ENCODE measurements around the gene DNAH8. TPM values are rescaled to one million over a fixed set of nuclear protein-coding genes. Genes with fewer than 3 reads are reported as not detected.

The DNAH8 gene
- total RNA-seq, 4 donors from 2014 or later, result 0.22 TPM; not detected in 3

DNA sequence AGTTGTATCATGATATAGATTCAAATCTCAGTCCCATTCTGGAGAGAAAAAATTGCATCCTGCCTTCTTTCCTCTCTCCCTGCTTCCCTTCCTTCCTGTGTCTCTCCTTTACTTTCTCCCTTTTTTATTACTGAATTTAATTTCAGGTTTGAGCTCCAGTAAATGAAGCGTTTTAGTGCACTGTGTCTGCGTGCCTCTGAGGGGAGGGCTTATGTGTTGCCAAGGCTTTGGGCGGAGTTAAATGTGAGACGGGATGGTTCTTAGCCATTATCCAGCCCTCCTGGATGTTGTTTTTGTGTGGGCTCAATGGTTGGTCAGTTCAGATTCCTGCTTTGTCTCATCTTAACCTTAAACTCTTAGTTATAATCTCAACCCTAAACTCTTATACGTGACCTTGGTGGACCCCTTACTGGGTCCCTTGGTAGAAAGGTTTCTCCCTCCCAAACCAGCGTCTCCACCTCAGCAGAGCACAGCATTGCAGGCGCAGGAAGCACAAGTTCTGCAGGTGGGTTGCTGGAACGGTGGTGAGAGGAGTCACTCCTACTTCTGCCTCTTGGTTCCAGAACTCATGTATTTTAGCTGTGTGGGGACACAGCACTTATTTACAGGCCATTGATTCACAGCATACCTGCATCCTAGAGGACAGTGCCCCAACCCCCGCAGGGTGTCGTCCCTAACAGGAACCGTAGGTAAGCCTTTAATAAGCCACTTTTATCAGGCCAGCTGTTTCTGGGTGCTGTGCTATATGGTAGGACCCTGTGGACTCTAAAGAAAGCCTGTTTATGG lies 68.5 kb downstream of the DNAH8 start:
- H3K27ac ChIP-seq, result no peak overlapping the region
- no peak overlapping the region for H3K4me3 ChIP-seq
- no peaks in the 10 kb centered on the region for H3K27me3 ChIP-seq
- DNase-seq (ENCODE audit: low spot score in 2 of 2), result no peak
- H3K4me1 ChIP-seq, result no peaks in the 10 kb centered on the region
- 48 to 57% methylated on average over 11 of the region's 11 CpGs for WGBS, 2 donors
- TF ChIP-seq, protein P1, sequence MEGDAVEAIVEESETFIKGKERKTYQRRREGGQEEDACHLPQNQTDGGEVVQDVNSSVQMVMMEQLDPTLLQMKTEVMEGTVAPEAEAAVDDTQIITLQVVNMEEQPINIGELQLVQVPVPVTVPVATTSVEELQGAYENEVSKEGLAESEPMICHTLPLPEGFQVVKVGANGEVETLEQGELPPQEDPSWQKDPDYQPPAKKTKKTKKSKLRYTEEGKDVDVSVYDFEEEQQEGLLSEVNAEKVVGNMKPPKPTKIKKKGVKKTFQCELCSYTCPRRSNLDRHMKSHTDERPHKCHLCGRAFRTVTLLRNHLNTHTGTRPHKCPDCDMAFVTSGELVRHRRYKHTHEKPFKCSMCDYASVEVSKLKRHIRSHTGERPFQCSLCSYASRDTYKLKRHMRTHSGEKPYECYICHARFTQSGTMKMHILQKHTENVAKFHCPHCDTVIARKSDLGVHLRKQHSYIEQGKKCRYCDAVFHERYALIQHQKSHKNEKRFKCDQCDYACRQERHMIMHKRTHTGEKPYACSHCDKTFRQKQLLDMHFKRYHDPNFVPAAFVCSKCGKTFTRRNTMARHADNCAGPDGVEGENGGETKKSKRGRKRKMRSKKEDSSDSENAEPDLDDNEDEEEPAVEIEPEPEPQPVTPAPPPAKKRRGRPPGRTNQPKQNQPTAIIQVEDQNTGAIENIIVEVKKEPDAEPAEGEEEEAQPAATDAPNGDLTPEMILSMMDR (IDR thresholded peaks at IDR 0.05), result no peak
- no peak for TF ChIP-seq POLR2A (IDR thresholded peaks at IDR 0.05)
- TF ChIP-seq EP300 (IDR thresholded peaks at IDR 0.05), result no peak
- H3K9me3 ChIP-seq, result no peaks in the 10 kb centered on the region
- no peaks in the 10 kb centered on the region for H3K36me3 ChIP-seq

DNA sequence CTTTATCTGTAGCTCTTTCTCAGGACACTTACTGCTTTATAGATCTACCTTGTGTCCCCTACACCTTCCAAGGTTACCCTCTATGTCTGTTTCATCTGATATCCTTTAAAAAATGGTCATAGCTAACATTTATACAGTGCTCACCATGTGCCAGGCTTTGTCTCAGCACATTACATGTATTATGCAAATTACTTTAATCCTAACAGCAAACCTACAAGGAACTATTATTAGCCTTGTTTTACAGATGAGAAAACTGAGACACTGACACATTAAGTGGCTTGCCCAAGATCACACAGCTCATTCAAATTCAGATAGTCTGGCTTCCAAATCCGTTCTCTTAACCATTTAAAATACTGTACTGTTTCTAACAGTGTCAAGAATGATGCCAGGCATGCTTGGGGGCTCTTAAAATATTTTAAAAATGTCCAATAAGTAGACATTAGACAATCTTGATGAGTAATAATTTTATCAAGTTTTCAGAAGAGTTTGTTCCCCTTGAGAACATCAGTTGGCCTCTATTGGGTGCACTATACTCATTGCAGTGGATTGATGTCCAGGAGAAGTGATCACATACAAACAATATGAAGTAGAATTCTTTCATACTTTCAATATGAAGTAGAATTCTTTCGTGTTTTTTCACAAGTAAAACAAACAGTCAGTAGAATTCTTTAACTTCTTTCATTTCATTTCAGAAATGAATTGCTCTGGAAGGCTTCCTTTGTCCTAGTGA lies 69.6 kb downstream of the DNAH8 start:
- no peak for TF ChIP-seq EP300 (IDR thresholded peaks at IDR 0.05)
- no peak for TF ChIP-seq POLR2A (IDR thresholded peaks at IDR 0.05)
- TF ChIP-seq, protein P1 (IDR thresholded peaks at IDR 0.05), result no peak
- DNase-seq (ENCODE audit: low spot score in 2 of 2), result no peak
- no peaks in the 10 kb centered on the region for H3K4me1 ChIP-seq
- H3K9me3 ChIP-seq, result no peaks in the 10 kb centered on the region
- no peaks in the 10 kb centered on the region for H3K36me3 ChIP-seq
- no peaks in the 10 kb centered on the region for H3K27me3 ChIP-seq
- H3K27ac ChIP-seq, result no peak overlapping the region
- no peak overlapping the region for H3K4me3 ChIP-seq
- whole genome bisulfite sequencing, 2 donors, result 41 to 48% methylated on average over 2 of the region's 2 CpGs

DNA sequence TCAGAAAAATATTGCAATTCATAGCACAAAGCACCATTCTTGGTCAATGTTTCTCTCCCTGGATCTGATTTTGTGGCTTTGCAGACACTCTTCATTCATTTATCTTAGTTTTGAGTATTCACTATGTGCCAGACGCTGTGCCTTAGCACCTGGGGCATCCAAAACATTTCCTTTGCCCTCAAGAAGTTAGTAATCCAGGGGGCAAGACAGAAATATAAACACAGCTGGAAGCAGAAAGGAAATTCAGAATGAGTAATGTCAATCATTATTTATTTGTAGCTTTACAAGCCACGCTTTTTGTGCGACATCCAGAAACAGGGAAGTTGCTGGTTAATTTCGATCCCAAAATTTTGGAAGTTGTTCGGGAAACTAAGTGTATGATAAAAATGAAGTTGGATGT lies 71.4 kb downstream of the DNAH8 start:
- Histone ChIP-seq H3K4me1 (no peaks in the 10 kb centered on the region), H3K9me3 (no peaks in the 10 kb centered on the region), H3K27ac (no peak overlapping the region), H3K27me3 (no peaks in the 10 kb centered on the region), H3K36me3 (no peaks in the 10 kb centered on the region), H3K4me3 (no peak overlapping the region)
- TF ChIP-seq EP300 (IDR thresholded peaks at IDR 0.05), result no peak
- TF ChIP-seq, protein P1 (IDR thresholded peaks at IDR 0.05), result no peak
- TF ChIP-seq POLR2A (IDR thresholded peaks at IDR 0.05), result no peak
- WGBS, 2 donors, result 69 to 82% methylated on average over 5 of the region's 5 CpGs
- no peak for DNase-seq (ENCODE audit: low spot score in 2 of 2)

DNA sequence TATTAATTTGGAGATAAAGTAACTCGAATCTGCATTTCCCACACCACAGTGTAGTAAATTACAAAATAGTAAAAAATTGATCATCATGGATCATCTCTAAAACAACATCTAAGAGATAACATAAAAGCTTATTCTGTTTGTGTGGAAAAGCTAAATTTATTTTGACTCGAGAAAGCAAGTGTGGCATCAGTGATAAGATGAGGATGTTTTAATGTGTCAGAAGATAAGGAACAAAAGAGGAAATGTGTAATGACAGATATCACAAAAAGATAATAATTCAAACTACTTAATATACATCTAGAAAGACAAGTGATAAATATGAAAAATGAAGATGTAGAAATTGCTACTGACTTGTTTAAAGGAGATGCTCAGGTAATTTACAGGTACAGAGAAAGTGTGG lies 74.1 kb downstream of the DNAH8 start:
- Histone ChIP-seq H3K4me3 (no peak overlapping the region), H3K27ac (no peak overlapping the region), H3K4me1 (no peaks in the 10 kb centered on the region), H3K27me3 (no peaks in the 10 kb centered on the region), H3K36me3 (no peaks in the 10 kb centered on the region), H3K9me3 (no peaks in the 10 kb centered on the region)
- DNase-seq (ENCODE audit: low spot score in 2 of 2), result no peak
- TF ChIP-seq EP300 (IDR thresholded peaks at IDR 0.05), result no peak
- TF ChIP-seq, protein P1 (IDR thresholded peaks at IDR 0.05), result no peak
- no peak for TF ChIP-seq POLR2A (IDR thresholded peaks at IDR 0.05)
- 46 to 64% methylated on average over 2 of the region's 2 CpGs for WGBS, 2 donors

DNA sequence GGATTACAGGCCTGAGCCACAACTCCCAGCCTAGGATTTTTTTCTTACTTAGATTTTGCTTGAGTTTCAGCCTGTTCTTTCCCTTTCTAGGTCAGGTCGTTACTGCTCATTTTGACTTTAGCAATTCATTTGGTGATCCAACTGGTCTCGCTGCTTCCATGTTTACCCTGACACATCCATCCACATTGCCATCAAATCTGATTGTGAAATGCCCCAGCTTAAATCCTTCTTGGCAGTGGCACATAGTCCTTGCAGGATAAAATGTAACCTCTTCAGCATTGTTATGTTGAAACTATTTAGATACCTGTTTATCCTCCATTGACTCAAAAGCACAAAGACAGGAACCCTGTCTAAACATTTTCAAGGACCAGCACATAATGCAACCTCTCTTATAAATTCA lies 77.2 kb downstream of the DNAH8 start:
- peaks cover 0 to 14% of the 10 kb centered on the region in 2 donors for H3K27me3 ChIP-seq
- WGBS, 2 donors, result 85 to 91% methylated on average over 2 of the region's 2 CpGs
- no peak for DNase-seq (ENCODE audit: low spot score in 2 of 2)
- TF ChIP-seq, protein P1 (IDR thresholded peaks at IDR 0.05), result no peak
- TF ChIP-seq EP300 (IDR thresholded peaks at IDR 0.05), result no peak
- TF ChIP-seq POLR2A (IDR thresholded peaks at IDR 0.05), result no peak
- no peak overlapping the region for H3K27ac ChIP-seq
- no peaks in the 10 kb centered on the region for H3K36me3 ChIP-seq
- H3K9me3 ChIP-seq, result no peaks in the 10 kb centered on the region
- H3K4me1 ChIP-seq, result no peaks in the 10 kb centered on the region
- no peak overlapping the region for H3K4me3 ChIP-seq

All from tibial nerve (tissue), 4 donors.